HG03354 (cell line): ENCODE results near the gene USP17L12.
"Not testable (repeated sequence)": the region's sequence is repeated elsewhere in the genome, so short reads cannot be mapped to it uniquely, and the experiment has no call there.

Source experiments
- ATAC-seq: cut with Tn5 transposase; IDR thresholded peaks from one replicate; pipeline ENCODE4 v1.9.1; 2021; ENCODE audit warnings: mild to moderate bottlenecking; ENCODE audit not compliant: unreplicated experiment, poor library complexity, severe bottlenecking

Gene USP17L12

GRCh38 chr4:9219852-9220251 lies at the start of gene USP17L12:
TSS of gene USP17L12 (plus strand) at chr4:9220152. CDS start at chr4:9220152, 0 bp downstream.
- not testable (repeated sequence) for ATAC-seq

DNA sequence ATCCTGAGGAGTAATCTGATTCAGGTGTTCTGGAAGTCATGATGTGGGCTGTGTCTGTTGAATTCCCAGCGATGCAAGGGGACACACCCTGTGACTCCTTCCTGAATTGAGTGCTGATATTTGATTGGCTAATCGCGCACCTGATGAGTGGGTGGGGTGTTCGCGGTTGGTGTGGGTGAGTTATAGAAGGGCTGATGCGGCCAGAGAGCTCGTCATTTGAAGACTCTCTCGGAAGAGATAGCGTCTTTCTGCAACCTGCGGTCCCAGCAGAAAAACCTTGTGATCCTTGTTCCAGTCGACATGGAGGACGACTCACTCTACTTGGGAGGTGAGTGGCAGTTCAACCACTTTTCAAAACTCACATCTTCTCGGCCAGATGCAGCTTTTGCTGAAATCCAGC lies 9.6 kb upstream of the USP17L12 start, which contains the start of gene USP17L10:
USP17L10 (plus strand) TSS at position 301 of the 400 bp plus-strand sequence; CDS start at position 301, 0 bp downstream.
- ATAC-seq = not testable (repeated sequence)

DNA sequence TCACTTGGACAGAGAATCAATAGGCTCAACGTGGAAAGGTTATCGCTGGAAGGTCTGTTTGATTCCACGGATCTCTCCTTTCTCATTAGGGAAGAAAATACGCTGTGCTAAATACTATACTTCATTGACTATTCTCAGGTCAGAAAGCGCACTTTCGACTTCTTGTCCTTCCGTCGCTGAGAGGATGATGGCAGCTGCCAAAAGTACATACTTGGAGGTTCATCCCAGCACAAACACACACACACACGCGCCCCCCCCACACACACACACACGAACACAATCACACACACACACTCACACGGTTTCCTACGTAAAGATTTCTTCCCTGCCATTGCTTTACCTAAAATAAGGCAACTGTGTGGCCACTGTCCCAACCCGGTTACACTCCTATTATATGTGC lies 5.3 kb upstream of the USP17L12 start:
- ATAC-seq = not testable (repeated sequence)

DNA sequence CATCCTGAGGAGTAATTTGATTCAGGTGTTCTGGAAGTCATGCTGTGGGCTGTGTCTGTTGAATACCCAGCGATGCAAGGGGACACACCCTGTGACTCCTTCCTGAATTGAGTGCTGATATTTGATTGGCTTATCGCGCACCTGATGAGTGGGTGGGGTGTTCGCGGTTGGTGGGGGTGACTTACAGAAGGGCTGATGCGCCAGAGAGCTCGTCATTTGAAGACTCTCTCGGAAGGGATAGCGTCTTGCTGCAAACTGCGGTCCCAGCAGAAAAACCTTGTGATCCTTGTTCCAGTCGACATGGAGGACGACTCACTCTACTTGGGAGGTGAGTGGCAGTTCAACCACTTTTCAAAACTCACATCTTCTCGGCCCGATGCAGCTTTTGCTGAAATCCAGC lies 4.8 kb upstream of the USP17L12 start, which contains the start of gene USP17L11:
USP17L11 (plus strand) TSS at position 301 of the 400 bp plus-strand sequence; CDS start at position 301, 0 bp downstream.
- ATAC-seq = not testable (repeated sequence)

DNA sequence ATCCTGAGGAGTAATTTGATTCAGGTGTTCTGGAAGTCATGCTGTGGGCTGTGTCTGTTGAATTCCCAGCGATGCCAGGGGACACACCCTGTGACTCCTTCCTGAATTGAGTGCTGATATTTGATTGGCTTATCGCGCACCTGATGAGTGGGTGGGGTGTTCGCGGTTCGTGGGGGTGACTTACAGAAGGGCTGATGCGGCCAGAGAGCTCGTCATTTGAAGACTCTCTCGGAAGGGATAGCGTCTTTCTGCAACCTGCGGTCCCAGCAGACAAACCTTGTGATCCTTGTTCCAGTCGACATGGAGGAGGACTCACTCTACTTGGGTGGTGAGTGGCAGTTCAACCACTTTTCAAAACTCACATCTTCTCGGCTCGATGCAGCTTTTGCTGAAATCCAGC lies 4.6 kb downstream of the USP17L12 start, which contains the start of gene USP17L13:
USP17L13 (plus strand) TSS at position 301 of the 400 bp plus-strand sequence; CDS start at position 301, 0 bp downstream.
- ATAC-seq = not testable (repeated sequence)

DNA sequence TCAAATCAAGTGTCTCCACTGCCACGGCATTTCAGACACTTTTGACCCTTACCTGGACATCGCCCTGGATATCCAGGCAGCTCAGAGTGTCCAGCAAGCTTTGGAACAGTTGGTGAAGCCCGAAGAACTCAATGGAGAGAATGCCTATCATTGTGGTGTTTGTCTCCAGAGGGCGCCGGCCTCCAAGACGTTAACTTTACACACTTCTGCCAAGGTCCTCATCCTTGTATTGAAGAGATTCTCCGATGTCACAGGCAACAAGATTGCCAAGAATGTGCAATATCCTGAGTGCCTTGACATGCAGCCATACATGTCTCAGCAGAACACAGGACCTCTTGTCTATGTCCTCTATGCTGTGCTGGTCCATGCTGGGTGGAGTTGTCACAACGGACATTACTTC lies 10.3 kb downstream of the USP17L12 start:
- ATAC-seq = not testable (repeated sequence)

- not testable (repeated sequence) for ATAC-seq
Observed at GRCh38 chr4:9234085-9234484, 14.1 kb downstream of the USP17L12 start, which contains the start of gene USP17L15. TSS of gene USP17L15 (plus strand) at chr4:9234385. CDS start at chr4:9234385, 0 bp downstream.

- ATAC-seq = not testable (repeated sequence)
Observed at GRCh38 chr4:9238461-9238860, 18.5 kb downstream of the USP17L12 start.

GRCh38 chr4:9243579-9243978 lies 23.6 kb downstream of the USP17L12 start, which contains the start of gene USP17L17:
TSS of gene USP17L17 (plus strand) at chr4:9243879. CDS start at chr4:9243879, 0 bp downstream.
- ATAC-seq = not testable (repeated sequence)

- ATAC-seq = not testable (repeated sequence)
Observed at GRCh38 chr4:9247953-9248680, 28.2 kb downstream of the USP17L12 start, which contains the start of gene USP17L18. TSS of gene USP17L18 (plus strand) at chr4:9248630. CDS start at chr4:9248630, 0 bp downstream.

GRCh38 chr4:9253078-9253477 lies 33.1 kb downstream of the USP17L12 start, which contains the start of gene USP17L19:
TSS of gene USP17L19 (plus strand) at chr4:9253378. CDS start at chr4:9253378, 0 bp downstream.
- not testable (repeated sequence) for ATAC-seq

DNA sequence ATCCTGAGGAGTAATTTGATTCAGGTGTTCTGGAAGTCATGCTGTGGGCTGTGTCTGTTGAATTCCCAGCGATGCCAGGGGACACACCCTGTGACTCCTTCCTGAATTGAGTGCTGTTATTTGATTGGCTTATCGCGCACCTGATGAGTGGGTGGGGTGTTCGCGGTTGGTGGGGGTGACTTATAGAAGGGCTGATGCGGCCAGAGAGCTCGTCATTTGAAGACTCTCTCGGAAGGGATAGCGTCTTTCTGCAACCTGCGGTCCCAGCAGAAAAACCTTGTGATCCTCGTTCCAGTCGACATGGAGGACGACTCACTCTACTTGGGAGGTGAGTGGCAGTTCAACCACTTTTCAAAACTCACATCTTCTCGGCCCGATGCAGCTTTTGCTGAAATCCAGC lies 37.9 kb downstream of the USP17L12 start, which contains the start of gene USP17L20:
USP17L20 (plus strand) TSS at position 301 of the 400 bp plus-strand sequence; CDS start at position 301, 0 bp downstream.
- not testable (repeated sequence) for ATAC-seq

GRCh38 chr4:9262572-9262971 lies 42.6 kb downstream of the USP17L12 start, which contains the start of gene USP17L21:
TSS of gene USP17L21 (plus strand) at chr4:9262872. CDS start at chr4:9262872, 0 bp downstream.
- ATAC-seq = not testable (repeated sequence)

DNA sequence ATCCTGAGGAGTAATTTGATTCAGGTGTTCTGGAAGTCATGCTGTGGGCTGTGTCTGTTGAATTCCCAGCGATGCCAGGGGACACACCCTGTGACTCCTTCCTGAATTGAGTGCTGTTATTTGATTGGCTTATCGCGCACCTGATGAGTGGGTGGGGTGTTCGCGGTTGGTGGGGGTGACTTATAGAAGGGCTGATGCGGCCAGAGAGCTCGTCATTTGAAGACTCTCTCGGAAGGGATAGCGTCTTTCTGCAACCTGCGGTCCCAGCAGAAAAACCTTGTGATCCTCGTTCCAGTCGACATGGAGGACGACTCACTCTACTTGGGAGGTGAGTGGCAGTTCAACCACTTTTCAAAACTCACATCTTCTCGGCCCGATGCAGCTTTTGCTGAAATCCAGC lies 47.4 kb downstream of the USP17L12 start, which contains the start of gene USP17L22:
USP17L22 (plus strand) TSS at position 301 of the 400 bp plus-strand sequence; CDS start at position 301, 0 bp downstream.
- ATAC-seq = not testable (repeated sequence)
